H1 (cell line): ENCODE data around the gene CACNA1B. TPM values are rescaled to one million over a fixed set of nuclear protein-coding genes. Genes with fewer than 3 reads are reported as not detected.
"Not testable (repeated sequence)": the region's sequence is repeated elsewhere in the genome, so short reads cannot be mapped to it uniquely, and the experiment has no call there.

Source experiments
- CTCF ChIA-PET: fragments of 300-600 bp; sonication (Branson Sonifier 250); formaldehyde crosslinking; loops from one replicate; lab custom pipeline; 2021; ENCODE audit not compliant: partially characterized antibody; lab: Charles Lee
- POLR2A ChIA-PET: fragments of 300-600 bp; sonication (Branson Sonifier 250); formaldehyde crosslinking; loops from one replicate; lab custom pipeline; 2021; ENCODE audit warnings: inconsistent platforms; ENCODE audit not compliant: partially characterized antibody; lab: Charles Lee
- DNase-seq, 2 experiments: peaks; one replicate each; pipeline versions ENCODE4 v3.0.0 to v3.0.0-alpha.2; 2010 to 2022; ENCODE audit warnings: low spot score in 2 of 2, low read depth in 1 of 2, mixed read lengths in 1 of 2
- FAIRE-seq: peaks from 2 replicates; lab custom pipeline; 2011; peaks lifted over from hg19 to GRCh38; lab: Jason Lieb, UNC
- H2AFZ ChIP-seq: 2 replicates; pipeline ENCODE4 v1.8.1; 2012; ENCODE audit warnings: low read length, inconsistent platforms
- H2AK5ac ChIP-seq: 2 replicates; pipeline ENCODE4 v1.6.1; 2013; ENCODE audit warnings: low read depth, low read length
- H2BK120ac ChIP-seq: replicated peaks from 2 replicates; pipeline ENCODE3; 2013; ENCODE audit warnings: low read depth, low read length, inconsistent platforms
- H2BK12ac ChIP-seq: 2 replicates; pipeline ENCODE4 v1.6.1; 2013; ENCODE audit warnings: low read depth, low read length
- H2BK15ac ChIP-seq: 2 replicates; pipeline ENCODE4 v1.6.1; 2013; ENCODE audit warnings: low read length
- H2BK20ac ChIP-seq: 2 replicates; pipeline ENCODE4 v1.6.1; 2013; ENCODE audit warnings: low read length
- H2BK5ac ChIP-seq: 2 replicates; pipeline ENCODE4 v1.6.1; 2013; ENCODE audit warnings: low read depth, low read length
- H3K14ac ChIP-seq: 2 replicates; pipeline ENCODE4 v1.6.1; 2013; ENCODE audit warnings: inconsistent platforms; ENCODE audit not compliant: insufficient read length
- H3K18ac ChIP-seq: 2 replicates; pipeline ENCODE4 v1.6.1; 2013; ENCODE audit warnings: low read length; ENCODE audit errors: extremely low read depth
- H3K23ac ChIP-seq: 2 replicates; pipeline ENCODE4 v1.6.1; 2013; ENCODE audit warnings: inconsistent platforms; ENCODE audit not compliant: insufficient read length
- H3K23me2 ChIP-seq: 2 replicates; pipeline ENCODE4 v1.6.1; 2013; ENCODE audit warnings: low read depth, low read length
- H3K27ac ChIP-seq: 2 replicates; pipeline ENCODE4 v1.6.1; 2011; ENCODE audit warnings: low read depth, low read length, inconsistent platforms
- H3K27me3 ChIP-seq, 4 experiments: replicated peaks in 1 of 4; 1 replicate in 1 of 4; 2 replicates in 3 of 4; pipeline versions ENCODE4 v1.6.1 to v1.8.1; 2011 to 2013; ENCODE audit warnings: low read length in 3 of 4, mild to moderate bottlenecking in 3 of 4, inconsistent platforms in 2 of 4, mixed read lengths in 2 of 4, moderate library complexity in 1 of 4; ENCODE audit not compliant: control insufficient read depth in 3 of 4, insufficient read depth in 3 of 4; ENCODE audit errors: extremely low read depth in 1 of 4
- H3K36me3 ChIP-seq, 4 experiments: 2 replicates each; pipeline versions ENCODE4 v1.6.1 to v1.8.1; 2011 to 2013; ENCODE audit warnings: mild to moderate bottlenecking in 4 of 4, low read length in 3 of 4, moderate library complexity in 2 of 4, control low read depth in 1 of 4, inconsistent platforms in 1 of 4; ENCODE audit not compliant: insufficient read depth in 4 of 4, control insufficient read depth in 2 of 4
- H3K4ac ChIP-seq: replicated peaks from 2 replicates; pipeline ENCODE3; 2013; ENCODE audit warnings: low read length, low read depth, mixed read lengths, inconsistent platforms; ENCODE audit not compliant: insufficient read length
- H3K4me1 ChIP-seq, 4 experiments: replicated peaks in 1 of 4; 1 replicate in 1 of 4; 2 replicates in 3 of 4; pipeline versions ENCODE4 v1.6.1 to v1.8.1; 2011 to 2013; ENCODE audit warnings: low read length in 3 of 4, inconsistent platforms in 2 of 4, mixed read lengths in 1 of 4; ENCODE audit not compliant: insufficient read depth in 4 of 4, control insufficient read depth in 3 of 4
- H3K4me2 ChIP-seq, 2 experiments: 2 replicates each; pipeline versions ENCODE4 v1.6.1 to v1.8.1; 2011 to 2013; ENCODE audit warnings: low read depth in 2 of 2, low read length in 2 of 2, control low read depth in 1 of 2, inconsistent platforms in 1 of 2, mild to moderate bottlenecking in 1 of 2; ENCODE audit not compliant: insufficient read depth in 1 of 2
- H3K4me3 ChIP-seq, 4 experiments: fragments of 200-600, 300-600 bp in 1 of 4; sonication (generic), shearing (Covaris generic), sonication (Bioruptor Twin) in 1 of 4; 2 replicates each; pipeline versions ENCODE4 v1.5.1 to v1.8.1; 2011 to 2016; ENCODE audit warnings: low read length in 4 of 4, low read depth in 3 of 4, control low read depth in 2 of 4, inconsistent platforms in 2 of 4, mild to moderate bottlenecking in 2 of 4, mixed read lengths in 1 of 4, moderate library complexity in 1 of 4; ENCODE audit not compliant: insufficient read depth in 2 of 4; ENCODE audit errors: extremely low read depth in 1 of 4
- H3K56ac ChIP-seq: replicated peaks from 2 replicates; pipeline ENCODE3; 2013; ENCODE audit warnings: low read depth, mild to moderate bottlenecking, mixed read lengths, low read length, inconsistent platforms; ENCODE audit not compliant: insufficient read length
- H3K79me1 ChIP-seq: 2 replicates; pipeline ENCODE4 v1.6.1; 2013; ENCODE audit warnings: low read depth, low read length, control low read depth
- H3K79me2 ChIP-seq, 2 experiments: 2 replicates each; pipeline versions ENCODE4 v1.6.1 to v1.8.1; 2012 to 2013; ENCODE audit warnings: low read length in 2 of 2, mild to moderate bottlenecking in 2 of 2, inconsistent platforms in 1 of 2; ENCODE audit not compliant: insufficient read depth in 2 of 2, control insufficient read depth in 1 of 2
- H3K9ac ChIP-seq, 4 experiments: replicated peaks in 1 of 4; 1 replicate in 1 of 4; 2 replicates in 3 of 4; pipeline versions ENCODE4 v1.6.1 to v1.8.1; 2011 to 2013; ENCODE audit warnings: low read depth in 3 of 4, low read length in 3 of 4, control low read depth in 2 of 4, mild to moderate bottlenecking in 2 of 4, moderate library complexity in 2 of 4, inconsistent platforms in 1 of 4; ENCODE audit errors: extremely low read depth in 1 of 4
- H3K9me3 ChIP-seq, 2 experiments: 2 replicates each; pipeline versions ENCODE4 v1.6.1 to v1.8.1; 2012 to 2013; ENCODE audit warnings: mild to moderate bottlenecking in 2 of 2, moderate library complexity in 2 of 2, control low read depth in 1 of 2, inconsistent platforms in 1 of 2, low read depth in 1 of 2, low read length in 1 of 2, mixed read lengths in 1 of 2; ENCODE audit not compliant: insufficient read depth in 2 of 2
- H4K20me1 ChIP-seq, 2 experiments: replicated peaks in 1 of 2; 2 replicates each; pipeline versions ENCODE3 to v1.8.1; 2011 to 2013; ENCODE audit warnings: inconsistent platforms in 2 of 2, low read length in 2 of 2, mild to moderate bottlenecking in 1 of 2; ENCODE audit not compliant: insufficient read depth in 2 of 2, control insufficient read depth in 1 of 2
- H4K5ac ChIP-seq: 2 replicates; pipeline ENCODE4 v1.6.1; 2013; ENCODE audit warnings: low read length, low read depth, mixed read lengths, inconsistent platforms; ENCODE audit not compliant: insufficient read length
- H4K8ac ChIP-seq: 2 replicates; pipeline ENCODE4 v1.8.0; 2013; ENCODE audit warnings: mild to moderate bottlenecking, moderate library complexity, low read length, inconsistent platforms; ENCODE audit not compliant: insufficient read depth; ENCODE audit errors: extremely low read depth
- H4K91ac ChIP-seq: replicated peaks from 2 replicates; pipeline ENCODE3; 2013; ENCODE audit warnings: low read length, mixed read lengths, inconsistent platforms; ENCODE audit not compliant: insufficient read length
- WGBS, 2 experiments: shearing (Covaris generic) in 1 of 2; methylation state at CpG; one replicate each; pipeline versions ENCODE4 v1.1.6 to v1.1.7; 2013 to 2015; ENCODE audit warnings: low lambda C conversion rate in 2 of 2, mixed read lengths in 2 of 2, inconsistent platforms in 1 of 2, low coverage in 1 of 2, missing lambda C conversion rate in 1 of 2; ENCODE audit not compliant: insufficient replicate concordance in 2 of 2, insufficient coverage in 1 of 2, insufficient read length in 1 of 2; ENCODE audit errors: extremely low coverage in 1 of 2, missing lambda C conversion rate in 1 of 2; 5-methylcytosine and 5-hydroxymethylcytosine counted together
- polyA plus RNA-seq, 7 experiments: library from polyadenylated mRNA; depleted of rRNA in 3 of 7; stranded (reverse) in 5 of 7; unstranded in 2 of 7; fragments of >200 nt in 5 of 7; fragments of 200-250 nt in 2 of 7; gene quantifications; 1 replicate in 5 of 7; 2 replicates in 1 of 7; 4 replicates in 1 of 7; pipeline versions ENCODE4 v1.2.1 to v1.2.3, GENCODE V29; 2011 to 2013; ENCODE audit warnings: missing spikeins in 2 of 7, mixed read lengths in 2 of 7
- total RNA-seq: library from RNA; stranded (reverse); fragmentation: NEBNext Ultra II Directional; extraction: Animal tissue kit (Norgen Biotek cat#: 25700); gene quantifications from 2 replicates; pipeline ENCODE4 v1.2.1, GENCODE V29; 2021

CACNA1B gene
- total and polyA plus RNA-seq, 2 of the 8 experiments (the other 6 are each of a cell fraction or from before 2014, with no cell fraction given), result 1.5 to 5.7 TPM

GRCh38 chr9:138129318-138129717, 251.7 kb downstream of the CACNA1B start:
- H4K20me1 ChIP-seq, H3K27me3 ChIP-seq, H3K23me2 ChIP-seq, H3K79me1 ChIP-seq, H2AK5ac ChIP-seq, DNase-seq, H3K18ac ChIP-seq, H2BK12ac ChIP-seq, H3K79me2 ChIP-seq, H3K36me3 ChIP-seq, CTCF ChIA-PET, H2BK15ac ChIP-seq, H3K4me2 ChIP-seq, H2BK20ac ChIP-seq, H4K5ac ChIP-seq, H3K27ac ChIP-seq, H3K56ac ChIP-seq, H2BK5ac ChIP-seq, H3K14ac ChIP-seq, H2AFZ ChIP-seq, H3K4me1 ChIP-seq, H3K4me3 ChIP-seq, H3K23ac ChIP-seq, POLR2A ChIA-PET, H3K4ac ChIP-seq, H3K9ac ChIP-seq, H4K91ac ChIP-seq, H2BK120ac ChIP-seq, H4K8ac ChIP-seq, FAIRE-seq: not testable (repeated sequence)
- 92% methylated on average over 4 of the region's 4 CpGs; no CpG with 5 or more reads in 1 of the 2 experiments for WGBS, 2 experiments
- H3K9me3 ChIP-seq, result peaks cover 21 to 52% of the 10 kb centered on the region in 2 experiments

GRCh38 chr9:138132946-138133705, 255.5 kb downstream of the CACNA1B start:
- H3K56ac ChIP-seq, H3K4me2 ChIP-seq, H2BK5ac ChIP-seq, H3K79me2 ChIP-seq, H4K5ac ChIP-seq, H3K23me2 ChIP-seq, H2BK15ac ChIP-seq, H3K14ac ChIP-seq, H2BK120ac ChIP-seq, H3K18ac ChIP-seq, H3K4me3 ChIP-seq, FAIRE-seq, H4K8ac ChIP-seq, H2AFZ ChIP-seq, H3K23ac ChIP-seq, DNase-seq, H4K20me1 ChIP-seq, H3K36me3 ChIP-seq, H2AK5ac ChIP-seq, H2BK12ac ChIP-seq, H3K27me3 ChIP-seq, H4K91ac ChIP-seq, H3K4me1 ChIP-seq, POLR2A ChIA-PET, CTCF ChIA-PET, H2BK20ac ChIP-seq, H3K4ac ChIP-seq, H3K79me1 ChIP-seq, H3K9ac ChIP-seq, H3K27ac ChIP-seq: not testable (repeated sequence)
- H3K9me3 ChIP-seq, result peaks cover 11 to 54% of the 10 kb centered on the region in 2 experiments; a peak in 3 of 4 replicates
- 89% methylated on average over 13 of the region's 15 CpGs; no CpG with 5 or more reads in 1 of the 2 experiments for WGBS, 2 experiments
